HG02981 (cell line): ENCODE measurements around the gene GNL1.
"Not testable (repeated sequence)": the region's sequence is repeated elsewhere in the genome, so short reads cannot be mapped to it uniquely, and the experiment has no call there.

Source experiments
- ATAC-seq: cut with Tn5 transposase; IDR thresholded peaks from one replicate; pipeline ENCODE4 v1.9.1; 2021; ENCODE audit warnings: mild to moderate bottlenecking, moderate library complexity; ENCODE audit not compliant: unreplicated experiment

The GNL1 gene

GRCh38 chr6:30533460-30534294 is 22.6 kb downstream of the GNL1 start:
- no peak for ATAC-seq

- ATAC-seq, result no peak
Observed at GRCh38 chr6:30530014-30530413, 26.3 kb downstream of the GNL1 start.

GRCh38 chr6:30529349-30529875 is 26.9 kb downstream of the GNL1 start:
- ATAC-seq, result not testable (repeated sequence)

- ATAC-seq, result not testable (repeated sequence)
Observed at GRCh38 chr6:30526444-30526843, 29.8 kb downstream of the GNL1 start.

GRCh38 chr6:30521952-30522351 is 34.3 kb downstream of the GNL1 start:
- not testable (repeated sequence) for ATAC-seq

- ATAC-seq, result not testable (repeated sequence)
Observed at GRCh38 chr6:30521082-30521481, 35.2 kb downstream of the GNL1 start.

GRCh38 chr6:30520522-30520921 is 35.8 kb downstream of the GNL1 start:
- ATAC-seq, result no peak

- ATAC-seq, result not testable (repeated sequence)
Observed at GRCh38 chr6:30518505-30519145, 37.7 kb downstream of the GNL1 start.

GRCh38 chr6:30517767-30518504 is 38.4 kb downstream of the GNL1 start:
- not testable (repeated sequence) for ATAC-seq

- not testable (repeated sequence) for ATAC-seq
Observed at GRCh38 chr6:30516754-30517076, 39.6 kb downstream of the GNL1 start.

- ATAC-seq, result peak; percentile 68
Observed at GRCh38 chr6:30515944-30516753, 40.1 kb downstream of the GNL1 start.

GRCh38 chr6:30515106-30515505 is 41.2 kb downstream of the GNL1 start:
- ATAC-seq, result no peak

GRCh38 chr6:30513451-30513850 is 42.8 kb downstream of the GNL1 start:
- no peak for ATAC-seq

- no peak for ATAC-seq
Observed at GRCh38 chr6:30511169-30511546, 45.1 kb downstream of the GNL1 start.

GRCh38 chr6:30510419-30511168 is 45.7 kb downstream of the GNL1 start:
- no peak for ATAC-seq

- ATAC-seq, result no peak
Observed at GRCh38 chr6:30508890-30509736, 47.2 kb downstream of the GNL1 start.

GRCh38 chr6:30507849-30508827 is 48.2 kb downstream of the GNL1 start:
- peak; percentile 42 for ATAC-seq
